ENCODE data around the gene PLCL1.

- TF ChIP-seq GLIS3 (CRISPR knock-in tag; IDR thresholded peaks at IDR 0.05) (no peak), TCF4 (CRISPR knock-in tag; IDR thresholded peaks at IDR 0.05; ENCODE audit: borderline replicate concordance) (no peak), ZNF70 (CRISPR knock-in tag; IDR thresholded peaks at IDR 0.05) (no peak)
Observed at GRCh38 chr2:197869041-197869440, 64.6 kb downstream of the PLCL1 start.

Measured in SK-N-SH treated with all-trans-retinoic acid at 6 μM for 48 hours (cell line).